Heart left ventricle (tissue), 16 donors: ENCODE data around the gene PEAK1. TPM values are rescaled to one million over a fixed set of nuclear protein-coding genes. Genes with fewer than 3 reads are reported as not detected.
A peak's percentile ranks its signal among the peaks of the same experiment; 100 is the strongest.
"Not testable (repeated sequence)": the region's sequence is repeated elsewhere in the genome, so short reads cannot be mapped to it uniquely, and the experiment has no call there.

Experiments
- ATAC-seq, 4 donors: fragments of 200-7000 bp; cut with Tn5 transposase; one replicate each; pipeline ENCODE4 v1.9.1; 2020 to 2022; ENCODE audit warnings: moderate library complexity in 4 of 4, mild to moderate bottlenecking in 3 of 4, moderate number of reproducible peaks in 1 of 4
- DNase-seq, 5 donors: peaks; one replicate each; pipeline ENCODE4 v3.0.0-alpha.2; 2020
- H3K27ac ChIP-seq, 12 donors: fragments of 200-600 bp; sonication (generic) in 4 of 12; one replicate each; pipeline versions ENCODE4 v1.5.0 to v1.8.0; 2016 to 2022; ENCODE audit warnings: mild to moderate bottlenecking in 2 of 12
- H3K27me3 ChIP-seq, 9 donors: fragments of 200-600 bp; sonication (generic) in 2 of 9; one replicate each; pipeline versions ENCODE4 v1.5.1 to v1.8.0; 2016 to 2022; ENCODE audit warnings: mild to moderate bottlenecking in 3 of 9
- H3K36me3 ChIP-seq, 9 donors: fragments of 200-600 bp; sonication (generic) in 2 of 9; one replicate each; pipeline versions ENCODE4 v1.5.0 to v1.8.0; 2018 to 2022; ENCODE audit warnings: mild to moderate bottlenecking in 2 of 9
- H3K4me1 ChIP-seq, 12 donors: fragments of 200-600 bp; sonication (generic) in 4 of 12; one replicate each; pipeline versions ENCODE4 v1.5.0 to v1.8.0; 2016 to 2022; ENCODE audit warnings: mild to moderate bottlenecking in 3 of 12
- H3K4me3 ChIP-seq, 12 donors: fragments of 200-600 bp; sonication (generic) in 4 of 12; one replicate each; pipeline versions ENCODE4 v1.5.0 to v1.8.0; 2017 to 2022; ENCODE audit warnings: mild to moderate bottlenecking in 9 of 12, moderate library complexity in 4 of 12
- H3K9me3 ChIP-seq, 12 donors: fragments of 200-600 bp; sonication (generic) in 4 of 12; one replicate each; pipeline versions ENCODE4 v1.5.0 to v1.8.0; 2016 to 2022; ENCODE audit warnings: mild to moderate bottlenecking in 1 of 12
- POLR2A ChIP-seq, 2 donors: fragments of 450-650 bp; IDR thresholded peaks; one replicate each; pipeline ENCODE4 v1.6.1; 2017; ENCODE audit warnings: antibody characterized with exemption in 2 of 2, mild to moderate bottlenecking in 2 of 2, moderate library complexity in 2 of 2
- WGBS, 4 donors: extraction: QIAGEN DNeasy Blood & Tissue Kit in 2 of 4; methylation state at CpG; one replicate each; pipeline versions ENCODE4 v1.1.5 to v1.1.7; 2013 to 2018; 5-methylcytosine and 5-hydroxymethylcytosine counted together
- intact Hi-C, 10 donors: fragments of 100-400 bp; cut with DNase I; formaldehyde crosslinking; loops; one replicate each; pipeline versions ENCODE4 v1.11.1 to v1.14.2; 2022
- polyA plus RNA-seq, 2 donors: library from polyadenylated mRNA; stranded (reverse); fragments of 200-250 nt; gene quantifications; one replicate each; pipeline ENCODE4 v1.2.3, GENCODE V29; 2013
- total RNA-seq, 9 donors: library from RNA; depleted of rRNA in 2 of 9; stranded (reverse); fragments of >200 nt in 2 of 9; fragmentation: NEBNext Ultra II Directional in 3 of 9; extraction: Animal tissue kit (Norgen Biotek cat#: 25700) in 3 of 9; gene quantifications; one replicate each; pipeline versions ENCODE4 v1.1.0 to v1.2.4, GENCODE V29; 2016 to 2023
- TF ChIP-seq, protein P1 (sequence below), 12 donors: fragments of 200-600 bp; sonication (generic) in 4 of 12; IDR thresholded peaks; one replicate each; pipeline versions ENCODE4 v1.5.0 to v1.8.0; 2018 to 2022; ENCODE audit warnings: antibody characterized with exemption in 12 of 12, mild to moderate bottlenecking in 5 of 12
- donor health status: ischemic (EF 13 %, LVEDD 7.1; RV severe dilation, severe dysfunction).
- donor health status: healthy with polysubstance abuse.
- donor health status: DM: no; HTN: yes; CAD: no.
- donor health status: DM: no; HTN: no; CAD: no.
- donor health status: ischemic (EF 25% LVEDD 6.9; RV normal size, moderate dysfunction).
- donor health status: ischemic (EF 25% LVEDD 5.7; RV mildly dilated, moderate dysfunction).
- donor health status: healthy.
- donor health status: DM: yes; HTN: yes; CAD: no.
- donor health status: ischemic (EF 35%, LVEDD 5.7; RV mildly dilated, moderate dysfunction).
- donor health status: nonischemic (EF 11% LVEDD 7.7; RV severe dilation, severe dysfunction).
- donor health status: DM: yes; HTN: yes; CAD: no.
- donor health status: PGD.
- donor health status: ischemic (EF 29% LVEDD 5.4; RV normal size, mild dysfunction).
- donor health status: nonischemic (EF 23%, LVEDD 6.1; RV moderate dilation, normal function).

PEAK1 gene
- total and polyA plus RNA-seq, 11 donors: 12.8 to 139 (median 86.3) TPM

DNA sequence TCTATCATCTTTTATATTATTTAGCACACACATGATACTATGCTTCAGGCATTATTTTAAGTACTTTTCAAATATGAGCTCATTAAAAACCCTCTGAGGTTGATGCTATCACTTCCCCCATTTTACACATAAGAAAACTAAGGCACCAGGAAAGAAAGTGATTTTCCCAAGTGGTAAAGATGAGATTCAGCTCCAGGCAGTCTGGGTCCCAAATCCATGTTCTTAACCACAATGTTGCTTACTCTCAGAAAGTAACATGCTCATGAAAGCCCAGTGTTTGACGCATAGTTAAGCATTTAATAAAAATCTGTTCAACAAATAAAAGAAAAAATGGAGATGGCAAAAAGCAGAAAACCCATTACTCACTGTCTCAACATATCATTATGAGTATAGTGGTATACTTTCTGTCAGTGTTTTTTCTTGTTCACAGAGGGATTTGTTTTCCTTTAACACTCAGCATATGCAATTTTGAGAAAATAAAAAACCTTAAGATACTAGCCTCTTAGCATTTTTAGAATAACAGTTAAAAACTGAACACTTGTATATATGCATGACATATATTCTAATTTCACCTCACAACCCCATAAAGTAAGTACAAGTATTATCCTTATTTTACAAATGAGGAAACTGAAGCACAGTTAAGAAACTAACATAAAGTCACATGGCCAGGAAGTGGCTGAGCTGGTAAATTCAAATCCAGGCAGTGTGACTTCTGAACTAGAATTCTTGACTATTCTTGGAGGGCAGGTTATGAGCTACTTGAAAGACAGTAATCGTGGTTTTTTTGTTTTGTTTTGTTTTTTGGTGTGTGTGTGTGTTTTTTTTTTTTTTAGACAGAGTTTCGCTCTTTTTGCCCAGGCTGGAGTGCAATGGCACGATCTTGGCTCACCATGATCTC, 10.4 kb downstream of the PEAK1 start:
- peaks cover 0 to 13% (median 0%) of the 10 kb centered on the region in 12 donors for H3K9me3 ChIP-seq
- intact Hi-C loops: loop anchor here in 6 of 10 donors (5.0 to 10.0 kb wide), 7 partner anchors 42 to 295 kb away; no protein-coding TSS in a partner anchor
- H3K4me3 ChIP-seq: no peak overlapping the region
- 70 to 80% (median 75%) methylated on average over 4 of the region's 4 CpGs for WGBS, 4 donors
- no peak for TF ChIP-seq POLR2A (IDR thresholded peaks at IDR 0.05)
- TF ChIP-seq, protein P1, sequence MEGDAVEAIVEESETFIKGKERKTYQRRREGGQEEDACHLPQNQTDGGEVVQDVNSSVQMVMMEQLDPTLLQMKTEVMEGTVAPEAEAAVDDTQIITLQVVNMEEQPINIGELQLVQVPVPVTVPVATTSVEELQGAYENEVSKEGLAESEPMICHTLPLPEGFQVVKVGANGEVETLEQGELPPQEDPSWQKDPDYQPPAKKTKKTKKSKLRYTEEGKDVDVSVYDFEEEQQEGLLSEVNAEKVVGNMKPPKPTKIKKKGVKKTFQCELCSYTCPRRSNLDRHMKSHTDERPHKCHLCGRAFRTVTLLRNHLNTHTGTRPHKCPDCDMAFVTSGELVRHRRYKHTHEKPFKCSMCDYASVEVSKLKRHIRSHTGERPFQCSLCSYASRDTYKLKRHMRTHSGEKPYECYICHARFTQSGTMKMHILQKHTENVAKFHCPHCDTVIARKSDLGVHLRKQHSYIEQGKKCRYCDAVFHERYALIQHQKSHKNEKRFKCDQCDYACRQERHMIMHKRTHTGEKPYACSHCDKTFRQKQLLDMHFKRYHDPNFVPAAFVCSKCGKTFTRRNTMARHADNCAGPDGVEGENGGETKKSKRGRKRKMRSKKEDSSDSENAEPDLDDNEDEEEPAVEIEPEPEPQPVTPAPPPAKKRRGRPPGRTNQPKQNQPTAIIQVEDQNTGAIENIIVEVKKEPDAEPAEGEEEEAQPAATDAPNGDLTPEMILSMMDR (IDR thresholded peaks at IDR 0.05): no peak
- no peaks in the 10 kb centered on the region for H3K27me3 ChIP-seq
- H3K27ac ChIP-seq: peak overlapping the region in 1 of 12 donors; percentile 60
- no peak for DNase-seq
- no peaks in the 10 kb centered on the region for H3K36me3 ChIP-seq
- ATAC-seq: no peak
- H3K4me1 ChIP-seq: peaks cover 0 to 59% (median 45%) of the 10 kb centered on the region in 12 donors

- intact Hi-C loops: no loop called here
- no peaks in the 10 kb centered on the region for H3K36me3 ChIP-seq
- peaks cover 0 to 64% (median 42%) of the 10 kb centered on the region in 12 donors for H3K4me1 ChIP-seq
- no peaks in the 10 kb centered on the region for H3K27me3 ChIP-seq
- DNase-seq (no peak), ATAC-seq (no peak)
- H3K4me3 ChIP-seq: no peak overlapping the region
- H3K9me3 ChIP-seq: peaks cover 0 to 13% (median 0%) of the 10 kb centered on the region in 12 donors
- no peak for TF ChIP-seq POLR2A (IDR thresholded peaks at IDR 0.05)
- TF ChIP-seq, protein P1 (IDR thresholded peaks at IDR 0.05): no peak
- no peak overlapping the region for H3K27ac ChIP-seq
- 93 to 95% (median 94%) methylated on average over 4 of the region's 4 CpGs for WGBS, 4 donors
Measured at GRCh38 chr15:77406846-77407245, 13.1 kb downstream of the PEAK1 start.

- ATAC-seq, H3K27ac ChIP-seq, DNase-seq, H3K36me3 ChIP-seq, H3K27me3 ChIP-seq, H3K4me3 ChIP-seq, intact Hi-C loops: not testable (repeated sequence)
- 91 to 100% (median 98%) methylated on average over 1 of the region's 1 CpG for WGBS, 4 donors
- Histone ChIP-seq H3K4me1 (peaks cover 0 to 66% (median 40%) of the 10 kb centered on the region in 12 donors), H3K9me3 (peaks cover 0 to 13% (median 0%) of the 10 kb centered on the region in 12 donors)
Measured at GRCh38 chr15:77406173-77406759, 13.6 kb downstream of the PEAK1 start.

DNA sequence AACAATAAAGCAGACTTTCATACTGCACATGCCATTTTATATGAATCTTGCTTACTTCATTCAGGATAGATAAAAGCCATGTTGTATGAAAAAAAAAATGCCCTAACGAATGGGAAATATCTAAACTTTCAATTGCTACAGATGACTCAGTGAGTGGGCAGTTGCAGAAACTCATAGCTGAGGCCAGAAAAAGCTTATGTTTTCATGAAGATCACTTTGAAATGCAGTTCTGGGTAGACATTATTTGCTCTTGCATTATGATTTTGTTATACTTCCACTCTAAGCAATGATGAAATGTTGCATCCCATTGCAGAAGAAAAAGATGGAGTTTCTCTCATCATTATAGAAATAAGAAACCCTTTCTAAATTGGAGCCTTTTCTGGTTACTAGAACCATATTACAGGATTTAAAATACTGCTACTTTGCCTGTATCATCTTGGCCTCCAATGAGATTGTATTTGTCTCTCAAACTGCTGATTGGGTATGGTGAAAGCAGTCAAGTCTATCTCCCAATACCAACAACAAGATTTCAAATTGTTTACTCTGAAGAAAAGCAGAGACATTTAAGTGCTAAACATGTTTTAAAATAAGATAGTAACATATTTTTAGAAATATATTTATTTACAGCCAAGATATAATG, 17.0 kb downstream of the PEAK1 start:
- Histone ChIP-seq H3K27ac (peak overlapping the region in 1 of 12 donors; percentile 2), H3K4me1 (peaks cover 0 to 41% (median 20%) of the 10 kb centered on the region in 12 donors), H3K27me3 (no peaks in the 10 kb centered on the region), H3K9me3 (peaks cover 0 to 45% (median 24%) of the 10 kb centered on the region in 12 donors), H3K36me3 (no peaks in the 10 kb centered on the region), H3K4me3 (no peak overlapping the region)
- 17 to 33% (median 23%) methylated on average over 1 of the region's 1 CpG for WGBS, 4 donors
- DNase-seq (no peak), ATAC-seq (no peak)
- TF ChIP-seq, protein P1 (IDR thresholded peaks at IDR 0.05): no peak
- no peak for TF ChIP-seq POLR2A (IDR thresholded peaks at IDR 0.05)
- intact Hi-C loops: no loop called here
